Measurements from ENCODE around the gene SPNS2.

SPNS2 gene

DNA sequence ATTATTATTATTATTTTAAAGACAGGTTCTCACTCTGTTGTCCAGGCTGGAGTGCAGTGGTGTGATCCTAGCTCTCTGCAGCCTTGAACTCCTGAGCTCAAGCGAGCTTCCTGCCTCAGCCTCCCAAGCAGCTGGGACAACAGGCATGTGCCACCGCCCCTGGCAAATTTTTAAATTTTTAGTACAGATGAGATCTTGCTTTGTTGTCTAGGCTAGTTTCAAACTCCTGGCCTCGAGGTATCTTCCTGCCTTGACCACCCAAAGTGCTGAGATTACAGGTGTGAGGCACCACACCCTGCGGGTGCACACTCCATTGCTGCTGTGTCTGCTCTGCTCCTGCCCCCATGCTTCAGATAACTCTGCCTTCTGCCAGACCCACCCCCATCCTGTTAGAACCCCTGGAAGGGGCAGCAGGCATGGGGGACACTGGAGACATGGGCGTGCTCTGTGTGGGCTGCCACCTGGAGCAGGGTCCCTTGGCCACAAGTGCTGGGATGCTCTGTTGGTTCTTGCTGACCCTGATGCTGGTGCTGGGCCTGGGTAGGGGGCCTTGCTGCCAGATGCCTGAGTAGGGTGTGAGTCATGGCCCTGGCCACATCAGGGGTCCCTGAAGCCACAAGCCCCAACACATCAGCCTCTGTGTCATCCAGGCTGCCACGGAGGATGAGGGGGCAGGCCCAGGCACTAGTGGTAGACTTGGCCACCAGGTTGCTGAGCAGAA, 59.1 kb downstream of the SPNS2 start:
- no peak overlapping the region for H3K27ac ChIP-seq
- TF ChIP-seq, protein P1, sequence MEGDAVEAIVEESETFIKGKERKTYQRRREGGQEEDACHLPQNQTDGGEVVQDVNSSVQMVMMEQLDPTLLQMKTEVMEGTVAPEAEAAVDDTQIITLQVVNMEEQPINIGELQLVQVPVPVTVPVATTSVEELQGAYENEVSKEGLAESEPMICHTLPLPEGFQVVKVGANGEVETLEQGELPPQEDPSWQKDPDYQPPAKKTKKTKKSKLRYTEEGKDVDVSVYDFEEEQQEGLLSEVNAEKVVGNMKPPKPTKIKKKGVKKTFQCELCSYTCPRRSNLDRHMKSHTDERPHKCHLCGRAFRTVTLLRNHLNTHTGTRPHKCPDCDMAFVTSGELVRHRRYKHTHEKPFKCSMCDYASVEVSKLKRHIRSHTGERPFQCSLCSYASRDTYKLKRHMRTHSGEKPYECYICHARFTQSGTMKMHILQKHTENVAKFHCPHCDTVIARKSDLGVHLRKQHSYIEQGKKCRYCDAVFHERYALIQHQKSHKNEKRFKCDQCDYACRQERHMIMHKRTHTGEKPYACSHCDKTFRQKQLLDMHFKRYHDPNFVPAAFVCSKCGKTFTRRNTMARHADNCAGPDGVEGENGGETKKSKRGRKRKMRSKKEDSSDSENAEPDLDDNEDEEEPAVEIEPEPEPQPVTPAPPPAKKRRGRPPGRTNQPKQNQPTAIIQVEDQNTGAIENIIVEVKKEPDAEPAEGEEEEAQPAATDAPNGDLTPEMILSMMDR (conservative IDR thresholded peaks at IDR 0.05) = no peak

DNA sequence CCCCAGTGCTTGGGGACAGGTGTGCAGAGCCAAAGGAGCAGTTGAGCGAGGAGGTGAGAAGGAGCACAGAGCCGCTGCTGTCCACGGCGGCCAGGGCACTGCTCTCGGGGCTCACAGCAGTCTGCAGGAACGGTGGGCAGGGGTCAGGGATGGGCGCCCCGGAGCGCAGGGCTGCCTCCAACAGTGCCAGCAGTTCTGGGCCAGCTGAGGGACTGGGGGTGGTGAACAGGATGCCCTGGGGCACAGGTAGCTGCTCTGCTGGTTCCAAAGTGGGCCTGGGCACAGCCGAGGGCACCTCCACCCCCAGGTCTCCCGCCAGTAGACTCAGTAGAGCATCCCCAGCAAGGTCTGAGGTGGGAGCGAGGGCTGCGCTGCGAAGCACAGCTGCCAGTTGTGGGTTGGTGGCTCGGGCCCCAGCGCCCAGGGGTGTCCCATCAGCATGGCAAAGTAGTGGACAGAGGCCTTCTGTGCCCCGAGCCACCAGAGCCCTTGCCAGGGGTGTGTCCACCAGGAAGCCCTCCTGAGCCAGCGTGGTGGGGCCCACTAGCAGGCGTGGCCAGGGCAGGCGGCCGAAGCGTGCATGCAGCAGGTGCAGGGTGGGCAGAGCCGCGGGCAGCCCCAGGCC, 59.8 kb downstream of the SPNS2 start:
- no peak overlapping the region for H3K27ac ChIP-seq
- TF ChIP-seq, protein P1 (conservative IDR thresholded peaks at IDR 0.05) = no peak

DNA sequence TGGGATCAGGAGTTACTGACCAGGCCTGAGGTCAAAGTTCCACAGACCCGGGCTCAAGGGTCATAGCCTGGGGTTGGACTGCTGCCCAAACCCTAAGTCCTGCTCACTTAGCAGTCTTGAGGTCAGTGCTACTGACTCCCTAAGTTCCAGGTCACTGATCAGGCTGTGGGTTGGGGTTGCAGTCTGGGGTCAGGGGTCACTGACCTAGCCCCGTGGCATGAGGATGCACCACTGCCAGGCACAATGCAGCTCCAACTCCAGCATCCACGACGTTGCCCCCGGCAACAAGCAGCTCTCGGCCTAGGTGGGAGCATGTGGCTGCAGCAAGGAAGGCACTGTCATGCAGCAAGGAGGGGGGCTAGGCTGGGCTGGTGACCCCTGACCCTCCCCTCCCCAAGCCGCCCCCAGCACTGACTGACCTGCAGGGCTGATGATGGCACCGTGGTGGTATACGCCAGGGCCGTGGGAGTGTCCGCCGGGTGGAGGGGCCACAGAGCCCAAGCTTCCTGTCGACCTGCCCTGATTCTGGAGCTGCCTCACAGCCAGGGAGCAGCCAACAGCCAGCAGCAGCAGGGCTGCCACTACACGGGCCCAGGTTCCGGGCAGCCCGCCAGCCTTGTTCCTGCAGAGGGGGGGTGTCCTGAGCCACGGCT, 60.6 kb downstream of the SPNS2 start:
- no peak overlapping the region for H3K27ac ChIP-seq
- TF ChIP-seq, protein P1 (conservative IDR thresholded peaks at IDR 0.05) = no peak

DNA sequence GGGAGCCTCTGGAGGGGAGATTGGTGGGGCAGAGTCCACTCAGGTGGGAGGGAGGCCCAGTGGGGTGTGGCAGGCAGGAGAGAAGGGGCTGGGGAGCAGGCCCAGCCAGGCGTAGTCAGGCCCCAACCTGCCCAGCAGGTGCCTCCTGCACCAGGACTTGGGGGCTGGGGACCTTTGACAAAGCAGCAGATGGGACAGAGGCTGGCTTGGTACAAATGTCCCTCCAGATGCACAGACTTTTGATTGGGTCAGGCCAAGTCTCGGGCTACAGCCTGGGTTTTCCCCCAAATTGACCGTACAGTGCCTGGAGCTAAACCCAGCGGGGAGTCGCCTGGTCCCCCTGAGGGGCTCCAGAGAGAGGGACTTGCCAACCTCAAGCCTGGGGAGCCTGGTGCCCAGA, 61.3 kb downstream of the SPNS2 start:
- no peak overlapping the region for H3K27ac ChIP-seq
- TF ChIP-seq, protein P1 (conservative IDR thresholded peaks at IDR 0.05) = no peak

DNA sequence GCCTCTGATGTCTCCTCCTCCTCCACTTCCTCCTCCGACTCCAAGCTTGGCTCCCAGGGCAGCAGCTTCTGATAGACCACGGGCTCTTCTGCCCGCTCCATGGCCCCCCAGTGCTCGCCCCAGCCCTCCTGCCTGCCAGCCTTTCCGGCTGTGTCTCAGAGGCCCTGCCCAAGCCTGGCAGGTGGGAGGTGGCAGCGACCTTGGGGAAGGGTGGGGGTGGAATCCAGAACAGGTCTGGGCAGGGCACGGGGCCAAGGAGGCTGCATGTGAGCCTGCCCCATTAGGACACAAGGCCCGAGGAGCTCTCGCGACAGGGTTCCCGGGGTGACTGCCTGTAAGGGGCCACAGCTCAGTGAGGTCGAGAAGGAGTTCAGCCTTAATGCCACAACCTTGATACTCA, 61.7 kb downstream of the SPNS2 start, which contains the start of gene GGT6:
Gene GGT6 (minus strand): TSS at position 157 of the 400 bp plus-strand sequence. CDS start 56 bp downstream, at position 101.
- no peak within 1 kb of the TSS for H3K27ac ChIP-seq
- TF ChIP-seq, protein P1 (conservative IDR thresholded peaks at IDR 0.05) = no peak

DNA sequence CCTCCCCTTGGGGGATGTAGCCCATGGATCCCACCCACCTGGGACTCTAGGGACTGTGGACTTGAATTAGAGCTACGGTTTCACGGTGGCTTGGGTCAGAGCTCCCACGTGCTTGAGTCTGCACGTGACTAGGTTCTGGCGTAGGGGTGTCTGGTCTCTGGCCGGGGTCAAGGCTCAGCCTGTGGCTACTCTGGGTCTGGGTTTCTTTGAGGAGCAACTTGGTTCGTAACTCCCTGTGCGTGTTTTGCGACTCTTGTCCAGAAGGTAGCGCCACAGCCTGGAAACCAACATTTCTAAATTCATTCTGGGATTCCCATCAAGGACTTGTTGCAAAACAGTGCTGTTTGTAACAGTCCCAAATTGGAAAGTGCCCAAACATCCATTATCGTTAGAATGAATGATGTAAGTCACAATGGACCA, 62.2 kb downstream of the SPNS2 start:
- H3K27ac ChIP-seq = no peak overlapping the region
- TF ChIP-seq, protein P1 (conservative IDR thresholded peaks at IDR 0.05) = no peak

Measured in VCaP (cell line).